H9 (cell line): ENCODE data around the gene BTBD7. TPM values are rescaled to one million over a fixed set of nuclear protein-coding genes. Genes with fewer than 3 reads are reported as not detected.

Source experiments
- DNase-seq: peaks from one replicate; pipeline ENCODE4 v3.0.0-alpha.2; 2017
- H2AFZ ChIP-seq: one replicate; pipeline ENCODE4 v1.6.1; 2013; ENCODE audit warnings: mild to moderate bottlenecking, low read length, control low read depth, moderate library complexity
- H2AK5ac ChIP-seq: 2 replicates; pipeline ENCODE4 v1.6.1; 2013; ENCODE audit warnings: low read length, control low read depth, mixed read lengths; ENCODE audit not compliant: insufficient read length
- H2BK120ac ChIP-seq: one replicate; pipeline ENCODE4 v1.6.1; 2013; ENCODE audit warnings: low read depth, mild to moderate bottlenecking, low read length, control low read depth, inconsistent platforms; ENCODE audit not compliant: poor library complexity, severe bottlenecking
- H2BK12ac ChIP-seq: 2 replicates; pipeline ENCODE4 v1.6.1; 2013; ENCODE audit warnings: low read length, control low read depth, mixed read lengths, low read depth; ENCODE audit not compliant: insufficient read length
- H2BK15ac ChIP-seq: 2 replicates; pipeline ENCODE4 v1.6.1; 2013; ENCODE audit warnings: low read depth, low read length, control low read depth
- H2BK20ac ChIP-seq: one replicate; pipeline ENCODE4 v1.6.1; 2013; ENCODE audit warnings: low read depth, mild to moderate bottlenecking, low read length, control low read depth, inconsistent platforms; ENCODE audit not compliant: poor library complexity, severe bottlenecking
- H2BK5ac ChIP-seq: 2 replicates; pipeline ENCODE4 v1.6.1; 2013; ENCODE audit warnings: low read length, control low read depth, mixed read lengths; ENCODE audit not compliant: insufficient read length
- H3K14ac ChIP-seq: 2 replicates; pipeline ENCODE4 v1.6.1; 2013; ENCODE audit warnings: low read length, control low read depth; ENCODE audit not compliant: insufficient read depth
- H3K18ac ChIP-seq: 2 replicates; pipeline ENCODE4 v1.6.1; 2013; ENCODE audit warnings: low read depth, mild to moderate bottlenecking, mixed read lengths, low read length, control low read depth; ENCODE audit not compliant: insufficient read length
- H3K23ac ChIP-seq: 2 replicates; pipeline ENCODE4 v1.6.1; 2013; ENCODE audit warnings: low read length, control low read depth, mixed read lengths, low read depth; ENCODE audit not compliant: insufficient read length
- H3K23me2 ChIP-seq: 2 replicates; pipeline ENCODE4 v1.6.1; 2013; ENCODE audit warnings: low read depth, mild to moderate bottlenecking, mixed read lengths, low read length, control low read depth; ENCODE audit not compliant: insufficient read length, poor library complexity, severe bottlenecking
- H3K27ac ChIP-seq: 2 replicates; pipeline ENCODE4 v1.5.1; 2013; ENCODE audit warnings: low read length, control low read depth, mixed read lengths, low read depth; ENCODE audit not compliant: insufficient read length
- H3K27me3 ChIP-seq: 2 replicates; pipeline ENCODE4 v1.6.1; 2013; ENCODE audit warnings: low read length, control low read depth, inconsistent platforms; ENCODE audit not compliant: insufficient read depth
- H3K4ac ChIP-seq: 2 replicates; pipeline ENCODE4 v1.6.1; 2013; ENCODE audit warnings: low read depth, mild to moderate bottlenecking, control low read depth, inconsistent platforms, low read length, moderate library complexity
- H3K4me1 ChIP-seq: 2 replicates; pipeline ENCODE4 v1.6.1; 2013; ENCODE audit warnings: low read length, control low read depth, inconsistent platforms; ENCODE audit not compliant: insufficient read depth
- H3K4me2 ChIP-seq: 2 replicates; pipeline ENCODE4 v1.6.1; 2013; ENCODE audit warnings: low read length, control low read depth, mixed read lengths; ENCODE audit not compliant: insufficient read length, insufficient read depth
- H3K56ac ChIP-seq: 2 replicates; pipeline ENCODE4 v1.6.1; 2013; ENCODE audit warnings: low read depth, mild to moderate bottlenecking, mixed read lengths, low read length, control low read depth; ENCODE audit not compliant: insufficient read length
- H3K79me1 ChIP-seq: 2 replicates; pipeline ENCODE4 v1.6.1; 2013; ENCODE audit warnings: low read depth, mild to moderate bottlenecking, moderate library complexity, low read length, control low read depth, inconsistent platforms; ENCODE audit not compliant: insufficient read depth, poor library complexity, severe bottlenecking
- H3K79me2 ChIP-seq: 2 replicates; pipeline ENCODE4 v1.6.1; 2013; ENCODE audit warnings: low read length, control low read depth, inconsistent platforms; ENCODE audit not compliant: insufficient read depth
- H3K9ac ChIP-seq: 2 replicates; pipeline ENCODE4 v1.6.1; 2013; ENCODE audit warnings: low read length, control low read depth, mixed read lengths; ENCODE audit not compliant: insufficient read length; ENCODE audit errors: extremely low read depth
- H3K9me3 ChIP-seq: one replicate; pipeline ENCODE4 v1.6.1; 2013; ENCODE audit warnings: low read depth, low read length, inconsistent platforms; ENCODE audit not compliant: control insufficient read depth
- H3T11ph ChIP-seq: one replicate; pipeline ENCODE4 v1.6.1; 2013; ENCODE audit warnings: mild to moderate bottlenecking, low read length, control low read depth, inconsistent platforms
- H4K20me1 ChIP-seq: one replicate; pipeline ENCODE4 v1.6.1; 2013; ENCODE audit not compliant: control insufficient read depth, insufficient read length, insufficient read depth
- H4K5ac ChIP-seq: 2 replicates; pipeline ENCODE4 v1.6.1; 2013; ENCODE audit warnings: low read depth, mild to moderate bottlenecking, mixed read lengths, low read length, control low read depth; ENCODE audit not compliant: insufficient read length
- H4K8ac ChIP-seq: replicated peaks from 2 replicates; pipeline ENCODE4 v1.6.1; 2013; ENCODE audit warnings: low read length, control low read depth, mixed read lengths, low read depth; ENCODE audit not compliant: insufficient read length
- H4K91ac ChIP-seq: 2 replicates; pipeline ENCODE4 v1.6.1; 2013; ENCODE audit warnings: low read depth, mild to moderate bottlenecking, moderate library complexity, mixed read lengths, low read length, control low read depth; ENCODE audit not compliant: insufficient read length
- H3K27ac Mint-ChIP-seq, 3 experiments: 2 replicates in 2 of 3; 3 replicates in 1 of 3; pipeline ENCODE4 v1.8.0; 2020 to 2021; ENCODE audit warnings: mixed read lengths in 3 of 3, mild to moderate bottlenecking in 1 of 3, moderate library complexity in 1 of 3
- H3K27me3 Mint-ChIP-seq: 2 replicates; pipeline ENCODE4 v1.8.0; 2021; ENCODE audit warnings: low read depth, mild to moderate bottlenecking, moderate library complexity, mixed read lengths
- H3K36me3 Mint-ChIP-seq, 3 experiments: 2 replicates in 2 of 3; 3 replicates in 1 of 3; pipeline ENCODE4 v1.8.0; 2020 to 2021; ENCODE audit warnings: low read depth in 3 of 3, mixed read lengths in 3 of 3; ENCODE audit not compliant: insufficient read depth in 1 of 3
- H3K4me1 Mint-ChIP-seq, 2 experiments: 2 replicates each; pipeline ENCODE4 v1.8.0; 2020; ENCODE audit warnings: mixed read lengths in 2 of 2
- H3K4me3 Mint-ChIP-seq, 2 experiments: 2 replicates in 1 of 2; 3 replicates in 1 of 2; pipeline ENCODE4 v1.8.0; 2020 to 2021; ENCODE audit warnings: mild to moderate bottlenecking in 2 of 2, mixed read lengths in 2 of 2, moderate library complexity in 1 of 2
- H3K9me3 Mint-ChIP-seq, 2 experiments: 2 replicates in 1 of 2; 3 replicates in 1 of 2; pipeline ENCODE4 v1.8.0; 2020; ENCODE audit warnings: mild to moderate bottlenecking in 2 of 2, mixed read lengths in 2 of 2, moderate library complexity in 1 of 2
- CTCF ChIP-seq: fragments of 200-600 bp; sonication (generic); conservative IDR thresholded peaks from 3 replicates; pipeline ENCODE4 v1.8.0; 2021; ENCODE audit warnings: antibody characterized with exemption, mild to moderate bottlenecking
- WGBS: extraction: QIAGEN DNeasy Blood & Tissue Kit; methylation state at CpG from one replicate; pipeline ENCODE4 v1.1.7; 2013; ENCODE audit warnings: missing lambda C conversion rate, low lambda C conversion rate, mixed read lengths; ENCODE audit not compliant: insufficient read length; ENCODE audit errors: extremely low coverage; 5-methylcytosine and 5-hydroxymethylcytosine counted together
- total RNA-seq: library from RNA; stranded (reverse); gene quantifications from 2 replicates; pipeline ENCODE4 v1.2.1, GENCODE V29; 2021

The BTBD7 gene
- total RNA-seq, 1 experiment from 2014 or later: 44.1 TPM

GRCh38 chr14:93212432-93212831, 120.4 kb downstream of the BTBD7 start:
- no peak overlapping the region for H2AFZ ChIP-seq
- DNase-seq: no peak
- H2AK5ac ChIP-seq: no peak overlapping the region
- no peak overlapping the region for H4K91ac ChIP-seq
- Mint-ChIP-seq H3K4me3 (no peak overlapping the region), H3K36me3 (peaks cover 9 to 53% (median 41%) of the 10 kb centered on the region in 3 experiments; a peak in 6 of 7 replicates), H3K27me3 (no peaks in the 10 kb centered on the region), H3K27ac (no peak overlapping the region), H3K9me3 (no peaks in the 10 kb centered on the region), H3K4me1 (peaks cover 3 to 4% of the 10 kb centered on the region in 2 experiments)
- H3K14ac ChIP-seq: no peak overlapping the region
- H4K5ac ChIP-seq: no peak overlapping the region
- no peak overlapping the region for H3K4me2 ChIP-seq
- H3K27ac ChIP-seq: no peak overlapping the region
- no peaks in the 10 kb centered on the region for H3K79me2 ChIP-seq
- no peak overlapping the region for H3T11ph ChIP-seq
- H3K9me3 ChIP-seq: no peaks in the 10 kb centered on the region
- peaks cover 7% of the 10 kb centered on the region for H3K23me2 ChIP-seq
- H2BK15ac ChIP-seq: no peak overlapping the region
- H3K23ac ChIP-seq: no peak overlapping the region
- no peak overlapping the region for H2BK120ac ChIP-seq
- no peak overlapping the region for H2BK12ac ChIP-seq
- no peak overlapping the region for H2BK5ac ChIP-seq
- H3K4me1 ChIP-seq: no peaks in the 10 kb centered on the region; the same call in 1 of the 2 replicates
- H3K79me1 ChIP-seq: no peaks in the 10 kb centered on the region
- H4K8ac ChIP-seq: no peak overlapping the region
- WGBS: no CpG with 5 or more reads among the region's 3 CpGs
- H3K18ac ChIP-seq: no peak overlapping the region
- no peak overlapping the region for H3K9ac ChIP-seq
- no peak overlapping the region for H2BK20ac ChIP-seq
- no peak overlapping the region for H3K4ac ChIP-seq
- no peak overlapping the region for H3K56ac ChIP-seq
- H3K27me3 ChIP-seq: no peaks in the 10 kb centered on the region
- H4K20me1 ChIP-seq: no peaks in the 10 kb centered on the region
- TF ChIP-seq CTCF: no peak
